Measurements from ENCODE around the gene REEP5. TPM values are rescaled to one million over a fixed set of nuclear protein-coding genes. Genes with fewer than 3 reads are reported as not detected.
A peak's percentile ranks its signal among the peaks of the same experiment; 100 is the strongest.

The REEP5 gene
- polyA plus RNA-seq, 1 donor (not counting 4 experiments of a cell fraction or from before 2014, with no cell fraction given): 298 TPM

DNA sequence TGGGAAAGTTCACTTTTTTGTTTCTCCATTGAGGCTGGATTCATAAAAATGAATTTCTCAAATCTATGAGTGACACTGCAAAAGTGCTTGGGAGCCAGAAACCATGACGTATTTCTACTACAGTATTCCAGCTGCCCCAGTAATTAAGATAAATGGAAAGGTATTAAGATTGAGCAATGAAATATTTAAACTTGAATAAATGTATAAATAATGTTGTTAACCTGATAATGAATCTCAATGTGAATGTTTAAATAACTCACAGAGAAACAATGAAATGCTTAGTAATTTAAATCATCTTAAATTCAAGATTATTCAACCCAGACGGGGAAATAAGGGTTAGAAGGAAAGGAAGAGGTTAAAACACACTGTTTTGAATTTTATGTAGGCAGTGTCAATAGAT, 72.1 kb downstream of the REEP5 start:
- TF ChIP-seq EZH2 (IDR thresholded peaks at IDR 0.05; ENCODE audit: low read length): no peak
- TF ChIP-seq, protein P1, sequence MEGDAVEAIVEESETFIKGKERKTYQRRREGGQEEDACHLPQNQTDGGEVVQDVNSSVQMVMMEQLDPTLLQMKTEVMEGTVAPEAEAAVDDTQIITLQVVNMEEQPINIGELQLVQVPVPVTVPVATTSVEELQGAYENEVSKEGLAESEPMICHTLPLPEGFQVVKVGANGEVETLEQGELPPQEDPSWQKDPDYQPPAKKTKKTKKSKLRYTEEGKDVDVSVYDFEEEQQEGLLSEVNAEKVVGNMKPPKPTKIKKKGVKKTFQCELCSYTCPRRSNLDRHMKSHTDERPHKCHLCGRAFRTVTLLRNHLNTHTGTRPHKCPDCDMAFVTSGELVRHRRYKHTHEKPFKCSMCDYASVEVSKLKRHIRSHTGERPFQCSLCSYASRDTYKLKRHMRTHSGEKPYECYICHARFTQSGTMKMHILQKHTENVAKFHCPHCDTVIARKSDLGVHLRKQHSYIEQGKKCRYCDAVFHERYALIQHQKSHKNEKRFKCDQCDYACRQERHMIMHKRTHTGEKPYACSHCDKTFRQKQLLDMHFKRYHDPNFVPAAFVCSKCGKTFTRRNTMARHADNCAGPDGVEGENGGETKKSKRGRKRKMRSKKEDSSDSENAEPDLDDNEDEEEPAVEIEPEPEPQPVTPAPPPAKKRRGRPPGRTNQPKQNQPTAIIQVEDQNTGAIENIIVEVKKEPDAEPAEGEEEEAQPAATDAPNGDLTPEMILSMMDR (optimal IDR thresholded peaks at IDR 0.05 in 1 of 3, IDR thresholded peaks at IDR 0.05 in 1 of 3, conservative IDR thresholded peaks at IDR 0.05 in 1 of 3; ENCODE audit: extremely low read depth in 1 of 3, insufficient read depth in 2 of 3, low read length in 3 of 3): no peak
- no peak overlapping the region for H3K4me3 ChIP-seq (ENCODE audit: control insufficient read depth in 2 of 3, extremely low read depth in 1 of 3, insufficient read depth in 2 of 3, low read depth in 1 of 3, low read length in 3 of 3)
- H3K27me3 ChIP-seq (ENCODE audit: control insufficient read depth, extremely low read depth, insufficient read depth, low read length): no peaks in the 10 kb centered on the region
- no peak for DNase-seq (ENCODE audit: low read depth, low spot score)
- no peak overlapping the region for H3K9ac ChIP-seq (ENCODE audit: control insufficient read depth, extremely low read depth, insufficient read depth, low read length)
- H3K36me3 ChIP-seq (ENCODE audit: control insufficient read depth in 2 of 2, extremely low read depth in 1 of 2, insufficient read depth in 2 of 2, low read length in 2 of 2): no peaks in the 10 kb centered on the region
- dilution Hi-C loops (cut with MboI; ENCODE audit: extremely low pct_ligation_motif_present, low sequenced_read_pairs): no loop called here
- H2AFZ ChIP-seq (ENCODE audit: control insufficient read depth, low read length): no peak overlapping the region
- no peak overlapping the region for H3K27ac ChIP-seq (ENCODE audit: control insufficient read depth, insufficient read depth, low read length)
- no peaks in the 10 kb centered on the region for H3K9me1 ChIP-seq (ENCODE audit: control insufficient read depth, extremely low read depth, insufficient read depth, low read length)
- H3K79me2 ChIP-seq (ENCODE audit: control insufficient read depth, insufficient read depth, low read length): no peaks in the 10 kb centered on the region
- H3K4me2 ChIP-seq (ENCODE audit: control insufficient read depth, extremely low read depth, insufficient read depth, low read depth, low read length): no peak overlapping the region
- H3K4me1 ChIP-seq (ENCODE audit: control insufficient read depth, extremely low read depth, insufficient read depth, low read length): no peaks in the 10 kb centered on the region
- no peaks in the 10 kb centered on the region for H3K9me3 ChIP-seq (ENCODE audit: control insufficient read depth, low read depth, low read length)
- no peaks in the 10 kb centered on the region for H4K20me1 ChIP-seq (ENCODE audit: control insufficient read depth, extremely low read depth, insufficient read depth, low read length)
- FAIRE-seq: no peak

DNA sequence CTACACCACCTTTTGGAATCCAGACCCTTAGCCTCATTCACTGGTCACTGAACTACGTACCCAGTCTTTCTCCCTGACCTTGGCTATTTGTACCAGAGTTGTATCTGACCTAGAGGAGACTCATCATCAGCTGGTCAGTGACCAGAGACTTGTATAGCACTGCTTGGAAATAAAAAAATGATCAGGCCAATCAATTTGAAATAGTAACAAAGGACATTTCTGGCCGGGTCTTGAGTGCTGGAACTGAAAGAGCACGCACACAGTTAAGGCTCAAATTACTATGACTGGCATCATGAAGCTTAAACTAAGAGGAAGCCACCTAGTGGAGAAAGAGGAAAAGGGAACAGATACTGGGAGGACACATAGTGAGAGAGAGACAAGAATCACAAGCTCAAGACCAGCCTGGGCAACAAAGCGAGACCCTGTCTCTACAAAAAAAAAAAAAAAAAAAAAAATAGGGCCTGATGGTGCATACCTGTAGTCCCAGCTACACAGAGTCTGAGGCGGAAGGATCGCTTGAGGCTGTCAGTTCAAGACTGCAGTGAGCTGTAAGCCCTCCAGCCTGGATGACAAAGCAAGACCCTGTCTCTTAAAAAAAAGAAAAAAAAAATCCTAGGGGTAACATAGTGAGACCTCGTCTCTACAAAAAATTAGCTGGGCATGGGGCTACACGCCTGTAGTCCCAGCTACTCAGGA, 73.8 kb downstream of the REEP5 start:
- H3K4me1 ChIP-seq (ENCODE audit: control insufficient read depth, extremely low read depth, insufficient read depth, low read length): no peaks in the 10 kb centered on the region
- TF ChIP-seq, protein P1 (optimal IDR thresholded peaks at IDR 0.05 in 1 of 3, IDR thresholded peaks at IDR 0.05 in 1 of 3, conservative IDR thresholded peaks at IDR 0.05 in 1 of 3; ENCODE audit: extremely low read depth in 1 of 3, insufficient read depth in 2 of 3, low read length in 3 of 3): peak; percentile 30 to 73 (median 71)
- no peak for TF ChIP-seq EZH2 (IDR thresholded peaks at IDR 0.05; ENCODE audit: low read length)
- no peaks in the 10 kb centered on the region for H3K36me3 ChIP-seq (ENCODE audit: control insufficient read depth in 2 of 2, extremely low read depth in 1 of 2, insufficient read depth in 2 of 2, low read length in 2 of 2)
- no peak overlapping the region for H3K4me3 ChIP-seq (ENCODE audit: control insufficient read depth in 2 of 3, extremely low read depth in 1 of 3, insufficient read depth in 2 of 3, low read depth in 1 of 3, low read length in 3 of 3)
- no peak overlapping the region for H3K27ac ChIP-seq (ENCODE audit: control insufficient read depth, insufficient read depth, low read length)
- no peaks in the 10 kb centered on the region for H3K27me3 ChIP-seq (ENCODE audit: control insufficient read depth, extremely low read depth, insufficient read depth, low read length)
- DNase-seq (ENCODE audit: low read depth, low spot score) (peak; percentile 23), FAIRE-seq (peak; percentile 88)
- H3K9me3 ChIP-seq (ENCODE audit: control insufficient read depth, low read depth, low read length): no peaks in the 10 kb centered on the region
- H3K9me1 ChIP-seq (ENCODE audit: control insufficient read depth, extremely low read depth, insufficient read depth, low read length): no peaks in the 10 kb centered on the region
- H3K4me2 ChIP-seq (ENCODE audit: control insufficient read depth, extremely low read depth, insufficient read depth, low read depth, low read length): peak overlapping the region; percentile 33
- dilution Hi-C loops (cut with MboI; ENCODE audit: extremely low pct_ligation_motif_present, low sequenced_read_pairs): no loop called here
- no peaks in the 10 kb centered on the region for H4K20me1 ChIP-seq (ENCODE audit: control insufficient read depth, extremely low read depth, insufficient read depth, low read length)
- no peaks in the 10 kb centered on the region for H3K79me2 ChIP-seq (ENCODE audit: control insufficient read depth, insufficient read depth, low read length)
- H2AFZ ChIP-seq (ENCODE audit: control insufficient read depth, low read length): no peak overlapping the region
- no peak overlapping the region for H3K9ac ChIP-seq (ENCODE audit: control insufficient read depth, extremely low read depth, insufficient read depth, low read length)

Data from keratinocyte (primary cell).